ENCODE data around the gene CCDC50. TPM values are rescaled to one million over a fixed set of nuclear protein-coding genes. Genes with fewer than 3 reads are reported as not detected.

CCDC50 gene
- total and polyA plus RNA-seq, 2 of the 8 experiments (the other 6 are each of a cell fraction or from before 2014, with no cell fraction given) = 7.3 to 19.2 TPM

DNA sequence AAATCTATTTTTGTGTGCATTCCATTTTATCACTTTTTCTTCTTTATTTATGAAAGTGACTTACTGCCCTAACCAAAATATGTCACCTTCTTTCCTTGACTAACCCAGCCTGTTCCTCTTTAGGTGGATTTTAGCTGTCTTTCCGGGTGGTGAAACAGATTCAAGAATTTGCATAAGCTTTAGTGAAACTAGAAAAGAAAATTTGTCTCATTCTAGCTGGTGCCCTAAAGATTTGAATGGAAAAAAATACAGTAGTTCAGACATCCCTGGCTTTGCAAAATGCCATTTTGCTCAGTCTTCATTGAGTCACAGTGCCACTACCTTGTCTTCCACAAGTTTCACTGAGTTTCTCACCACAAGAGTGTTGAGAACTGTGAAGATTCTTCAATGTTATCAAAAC, 28.2 kb upstream of the CCDC50 start (continued):
- TF ChIP-seq KDM5A (IDR thresholded peaks at IDR 0.05; ENCODE audit: low read length) (no peak), CEBPB (IDR thresholded peaks at IDR 0.05; ENCODE audit: low read depth, low read length) (no peak)

All from H1 (cell line).